ENCODE results near the gene ARL6IP4.

The ARL6IP4 gene

GRCh38 chr12:123000578-123000977 is 20.1 kb downstream of the ARL6IP4 start:
- no peak for TF ChIP-seq FOXP2 (optimal IDR thresholded peaks at IDR 0.05; ENCODE audit: borderline replicate concordance, extremely low read depth, extremely low read length, insufficient read depth)
- no peak for TF ChIP-seq REST (IDR thresholded peaks at IDR 0.05; ENCODE audit: insufficient read depth in 1 of 2, low read depth in 2 of 2, low read length in 2 of 2)
- no peak for TF ChIP-seq POLR2AphosphoS5 (IDR thresholded peaks at IDR 0.05; ENCODE audit: low read depth, low read length)
- TF ChIP-seq SIN3A (IDR thresholded peaks at IDR 0.05; ENCODE audit: borderline replicate concordance, insufficient read depth, low read length) = no peak
- TF ChIP-seq TAF1 (IDR thresholded peaks at IDR 0.05; ENCODE audit: borderline replicate concordance, insufficient read depth, low read length) = no peak

GRCh38 chr12:123001464-123001863 is 21.0 kb downstream of the ARL6IP4 start:
- no peak for TF ChIP-seq FOXP2 (optimal IDR thresholded peaks at IDR 0.05; ENCODE audit: borderline replicate concordance, extremely low read depth, extremely low read length, insufficient read depth)
- TF ChIP-seq SIN3A (IDR thresholded peaks at IDR 0.05; ENCODE audit: borderline replicate concordance, insufficient read depth, low read length) = no peak
- no peak for TF ChIP-seq TAF1 (IDR thresholded peaks at IDR 0.05; ENCODE audit: borderline replicate concordance, insufficient read depth, low read length)
- no peak for TF ChIP-seq REST (IDR thresholded peaks at IDR 0.05; ENCODE audit: insufficient read depth in 1 of 2, low read depth in 2 of 2, low read length in 2 of 2)
- TF ChIP-seq POLR2AphosphoS5 (IDR thresholded peaks at IDR 0.05; ENCODE audit: low read depth, low read length) = no peak

- no peak for TF ChIP-seq TAF1 (IDR thresholded peaks at IDR 0.05; ENCODE audit: borderline replicate concordance, insufficient read depth, low read length)
- no peak for TF ChIP-seq REST (IDR thresholded peaks at IDR 0.05; ENCODE audit: insufficient read depth in 1 of 2, low read depth in 2 of 2, low read length in 2 of 2)
- no peak for TF ChIP-seq SIN3A (IDR thresholded peaks at IDR 0.05; ENCODE audit: borderline replicate concordance, insufficient read depth, low read length)
- TF ChIP-seq FOXP2 (optimal IDR thresholded peaks at IDR 0.05; ENCODE audit: borderline replicate concordance, extremely low read depth, extremely low read length, insufficient read depth) = no peak
- no peak for TF ChIP-seq POLR2AphosphoS5 (IDR thresholded peaks at IDR 0.05; ENCODE audit: low read depth, low read length)
These were observed 22.8 kb downstream of the ARL6IP4 start for GRCh38 chr12:123003257-123003656.

GRCh38 chr12:123004287-123004686 is 23.8 kb downstream of the ARL6IP4 start:
- no peak for TF ChIP-seq FOXP2 (optimal IDR thresholded peaks at IDR 0.05; ENCODE audit: borderline replicate concordance, extremely low read depth, extremely low read length, insufficient read depth)
- TF ChIP-seq TAF1 (IDR thresholded peaks at IDR 0.05; ENCODE audit: borderline replicate concordance, insufficient read depth, low read length) = no peak
- no peak for TF ChIP-seq REST (IDR thresholded peaks at IDR 0.05; ENCODE audit: insufficient read depth in 1 of 2, low read depth in 2 of 2, low read length in 2 of 2)
- no peak for TF ChIP-seq POLR2AphosphoS5 (IDR thresholded peaks at IDR 0.05; ENCODE audit: low read depth, low read length)
- TF ChIP-seq SIN3A (IDR thresholded peaks at IDR 0.05; ENCODE audit: borderline replicate concordance, insufficient read depth, low read length) = no peak

Measured in PFSK-1 (cell line).